ENCODE results near the gene KDM5B. TPM values are rescaled to one million over a fixed set of nuclear protein-coding genes. Genes with fewer than 3 reads are reported as not detected.

Gene KDM5B
- total RNA-seq, 2 experiments from 2014 or later, result not detected

- H3K4me1 ChIP-seq (ENCODE audit: insufficient read depth, low read length, poor library complexity, severe bottlenecking), result no peaks in the 10 kb centered on the region
- CTCF ChIA-PET (ENCODE audit: unreplicated experiment), result no interaction called here
- no peak for DNase-seq (ENCODE audit: low spot score)
- no peaks in the 10 kb centered on the region for H4K20me1 ChIP-seq (ENCODE audit: insufficient read depth, low read length)
- H3K9me2 ChIP-seq (ENCODE audit: insufficient read depth, low read length), result no peaks in the 10 kb centered on the region
- H3K4me3 ChIP-seq (ENCODE audit: low read depth, low read length, poor library complexity, severe bottlenecking), result no peak overlapping the region
- no TSS peak for BruUV-seq (replicated peaks)
- H3K79me2 ChIP-seq (ENCODE audit: insufficient read depth, low read depth, low read length), result no peaks in the 10 kb centered on the region
- no peaks in the 10 kb centered on the region for H3K9me3 ChIP-seq (ENCODE audit: low read length)
- POLR2A ChIA-PET, result no interaction called here
- no peak overlapping the region for H3K4me2 ChIP-seq (ENCODE audit: low read length)
- intact Hi-C loops (cut with micrococcal nuclease; ENCODE audit: unreplicated experiment), result no loop called here
- TF ChIP-seq EZH2phosphoT487 (IDR thresholded peaks at IDR 0.05; ENCODE audit: borderline replicate concordance, low read depth, low read length) (no peak), CTCF (conservative IDR thresholded peaks at IDR 0.05; ENCODE audit: low read length) (no peak)
- no peaks in the 10 kb centered on the region for H3K36me3 ChIP-seq (ENCODE audit: insufficient read depth, low read length)
- H2AFZ ChIP-seq (ENCODE audit: low read length), result no peak overlapping the region
- H3K27ac ChIP-seq (ENCODE audit: low read depth, low read length, poor library complexity, severe bottlenecking), result no peak overlapping the region
Measured at GRCh38 chr1:202706851-202707250, 101.4 kb downstream of the KDM5B start.

- Histone ChIP-seq H3K4me3 (ENCODE audit: low read depth, low read length, poor library complexity, severe bottlenecking) (no peak overlapping the region), H3K79me2 (ENCODE audit: insufficient read depth, low read depth, low read length) (no peaks in the 10 kb centered on the region), H3K4me2 (ENCODE audit: low read length) (no peak overlapping the region), H3K9me3 (ENCODE audit: low read length) (no peaks in the 10 kb centered on the region), H3K36me3 (ENCODE audit: insufficient read depth, low read length) (no peaks in the 10 kb centered on the region), H2AFZ (ENCODE audit: low read length) (no peak overlapping the region), H3K9me2 (ENCODE audit: insufficient read depth, low read length) (no peaks in the 10 kb centered on the region), H3K4me1 (ENCODE audit: insufficient read depth, low read length, poor library complexity, severe bottlenecking) (no peaks in the 10 kb centered on the region), H4K20me1 (ENCODE audit: insufficient read depth, low read length) (no peaks in the 10 kb centered on the region), H3K27ac (ENCODE audit: low read depth, low read length, poor library complexity, severe bottlenecking) (no peak overlapping the region)
- BruUV-seq (replicated peaks), result no TSS peak
- ChIA-PET POLR2A (interaction anchor here (1.1 kb wide), 1 partner anchor 21 kb away, joined by 8 read pairs; no protein-coding TSS in a partner anchor), CTCF (ENCODE audit: unreplicated experiment) (no interaction called here)
- TF ChIP-seq CTCF (conservative IDR thresholded peaks at IDR 0.05; ENCODE audit: low read length) (no peak), EZH2phosphoT487 (IDR thresholded peaks at IDR 0.05; ENCODE audit: borderline replicate concordance, low read depth, low read length) (no peak)
- intact Hi-C loops (cut with micrococcal nuclease; ENCODE audit: unreplicated experiment), result no loop called here
- no peak for DNase-seq (ENCODE audit: low spot score)
Measured at GRCh38 chr1:202704601-202705000, 103.6 kb downstream of the KDM5B start.

GRCh38 chr1:202703191-202703590 lies 105.0 kb downstream of the KDM5B start:
- no peak for DNase-seq (ENCODE audit: low spot score)
- Histone ChIP-seq H4K20me1 (ENCODE audit: insufficient read depth, low read length) (no peaks in the 10 kb centered on the region), H2AFZ (ENCODE audit: low read length) (no peak overlapping the region), H3K79me2 (ENCODE audit: insufficient read depth, low read depth, low read length) (no peaks in the 10 kb centered on the region), H3K9me2 (ENCODE audit: insufficient read depth, low read length) (no peaks in the 10 kb centered on the region), H3K36me3 (ENCODE audit: insufficient read depth, low read length) (no peaks in the 10 kb centered on the region), H3K4me1 (ENCODE audit: insufficient read depth, low read length, poor library complexity, severe bottlenecking) (no peaks in the 10 kb centered on the region), H3K4me2 (ENCODE audit: low read length) (no peak overlapping the region), H3K9me3 (ENCODE audit: low read length) (no peaks in the 10 kb centered on the region), H3K27ac (ENCODE audit: low read depth, low read length, poor library complexity, severe bottlenecking) (no peak overlapping the region), H3K4me3 (ENCODE audit: low read depth, low read length, poor library complexity, severe bottlenecking) (no peak overlapping the region)
- CTCF ChIA-PET (ENCODE audit: unreplicated experiment), result no interaction called here
- POLR2A ChIA-PET, result interaction anchor here (1.0 kb wide), 1 partner anchor 10 kb away, joined by 3 read pairs; no protein-coding TSS in a partner anchor
- no TSS peak for BruUV-seq (replicated peaks)
- intact Hi-C loops (cut with micrococcal nuclease; ENCODE audit: unreplicated experiment), result no loop called here
- TF ChIP-seq EZH2phosphoT487 (IDR thresholded peaks at IDR 0.05; ENCODE audit: borderline replicate concordance, low read depth, low read length) (no peak), CTCF (conservative IDR thresholded peaks at IDR 0.05; ENCODE audit: low read length) (no peak)
